K562 (cell line): ENCODE data around the gene IRF9. TPM values are rescaled to one million over a fixed set of nuclear protein-coding genes. Genes with fewer than 3 reads are reported as not detected.
A peak's percentile ranks its signal among the peaks of the same experiment; 100 is the strongest.

Source experiments
- BHLHE40 ChIP-seq: IDR thresholded peaks from 2 replicates; pipeline ENCODE4 v1.6.1; 2011; ENCODE audit warnings: low read length, improper control_type of control experiment
- CEBPZ ChIP-seq: fragments of 150-350 bp; IDR thresholded peaks from 2 replicates; pipeline ENCODE4 v1.6.1; 2014; ENCODE audit warnings: low read depth, mild to moderate bottlenecking, low read length, borderline replicate concordance
- PPARD ChIP-seq: fragments of 250-450 bp; sonication (Bioruptor Pico); IDR thresholded peaks from 2 replicates; pipeline ENCODE4 v1.8.0; 2022; ENCODE audit warnings: inconsistent platforms, mild to moderate bottlenecking, moderate library complexity
- SIX5 ChIP-seq, 2 experiments: IDR thresholded peaks; 2 replicates each; pipeline ENCODE4 v1.6.1; 2011; ENCODE audit warnings: low read length in 2 of 2, borderline replicate concordance in 1 of 2, low read depth in 1 of 2, mild to moderate bottlenecking in 1 of 2, moderate library complexity in 1 of 2; ENCODE audit not compliant: insufficient read depth in 1 of 2
- ZNF134 ChIP-seq: fragments of 250-450 bp; sonication (Bioruptor Pico); conservative IDR thresholded peaks from 2 replicates; pipeline ENCODE4 v1.4.0; 2020
- polyA plus RNA-seq, 8 experiments: library from polyadenylated mRNA; depleted of rRNA in 4 of 8; stranded (reverse) in 5 of 8; unstranded in 3 of 8; fragments of >200 nt; fragmentation: Nextera tagmentation in 2 of 8; fragmentation: Illumina TruSeq in 1 of 8; extraction: Ambion mirVana in 2 of 8; extraction: Trizol in 1 of 8; gene quantifications; 2 replicates each; pipeline versions ENCODE4 v1.2.1 to v1.2.3, GENCODE V29; 2011 to 2014; ENCODE audit warnings: inconsistent platforms in 1 of 8, missing spikeins in 1 of 8
- total RNA-seq, 7 experiments: library from RNA; depleted of rRNA in 6 of 7; stranded (reverse); fragments of >200 nt in 6 of 7; fragmentation: Illumina TruSeq in 2 of 7; extraction: Trizol in 2 of 7; gene quantifications; 2 replicates each; pipeline versions ENCODE4 v1.2.1 to v1.2.3, GENCODE V29; 2011 to 2021; ENCODE audit warnings: low replicate concordance in 1 of 7
- TF ChIP-seq, protein P1 (sequence below): IDR thresholded peaks from 3 replicates; pipeline ENCODE4 v1.6.1; 2011; ENCODE audit warnings: borderline replicate concordance, mild to moderate bottlenecking; ENCODE audit not compliant: insufficient read length, insufficient read depth
- TF ChIP-seq, protein P2 (sequence below): fragments of 200-600 bp; sonication (generic); IDR thresholded peaks from one replicate; pipeline ENCODE4 v1.6.1; 2012; ENCODE audit warnings: mild to moderate bottlenecking, low read depth, low read length, inconsistent platforms
- TF ChIP-seq, protein P3 (sequence below): fragments of 250-450 bp; sonication (Bioruptor Pico); IDR thresholded peaks from 2 replicates; pipeline ENCODE4 v1.8.0; 2022; ENCODE audit warnings: inconsistent platforms, mild to moderate bottlenecking, moderate library complexity, borderline replicate concordance

The IRF9 gene
- total and polyA plus RNA-seq, 9 of the 15 experiments (the other 6 are each of a cell fraction or from before 2014, with no cell fraction given), result 0.79 to 14.8 (median 6.1) TPM

GRCh38 chr14:24195186-24196070, 34.4 kb downstream of the IRF9 start, which contains the start of gene TM9SF1 (continued):
- TF ChIP-seq ZNF134 (CRISPR knock-in tag), result no peak
- TF ChIP-seq, protein P1, sequence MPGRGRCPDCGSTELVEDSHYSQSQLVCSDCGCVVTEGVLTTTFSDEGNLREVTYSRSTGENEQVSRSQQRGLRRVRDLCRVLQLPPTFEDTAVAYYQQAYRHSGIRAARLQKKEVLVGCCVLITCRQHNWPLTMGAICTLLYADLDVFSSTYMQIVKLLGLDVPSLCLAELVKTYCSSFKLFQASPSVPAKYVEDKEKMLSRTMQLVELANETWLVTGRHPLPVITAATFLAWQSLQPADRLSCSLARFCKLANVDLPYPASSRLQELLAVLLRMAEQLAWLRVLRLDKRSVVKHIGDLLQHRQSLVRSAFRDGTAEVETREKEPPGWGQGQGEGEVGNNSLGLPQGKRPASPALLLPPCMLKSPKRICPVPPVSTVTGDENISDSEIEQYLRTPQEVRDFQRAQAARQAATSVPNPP, result no peak
- no peak for TF ChIP-seq BHLHE40
- no peak for TF ChIP-seq PPARD (CRISPR knock-in tag)
- peak; percentile 34 to 41; a peak in 3 of 4 replicates for TF ChIP-seq SIX5 (IDR thresholded peaks at IDR 0.05; ENCODE audit: borderline replicate concordance in 1 of 2, insufficient read depth in 1 of 2, low read depth in 1 of 2, low read length in 2 of 2)
- TF ChIP-seq CEBPZ, result no peak
- TF ChIP-seq, protein P2, sequence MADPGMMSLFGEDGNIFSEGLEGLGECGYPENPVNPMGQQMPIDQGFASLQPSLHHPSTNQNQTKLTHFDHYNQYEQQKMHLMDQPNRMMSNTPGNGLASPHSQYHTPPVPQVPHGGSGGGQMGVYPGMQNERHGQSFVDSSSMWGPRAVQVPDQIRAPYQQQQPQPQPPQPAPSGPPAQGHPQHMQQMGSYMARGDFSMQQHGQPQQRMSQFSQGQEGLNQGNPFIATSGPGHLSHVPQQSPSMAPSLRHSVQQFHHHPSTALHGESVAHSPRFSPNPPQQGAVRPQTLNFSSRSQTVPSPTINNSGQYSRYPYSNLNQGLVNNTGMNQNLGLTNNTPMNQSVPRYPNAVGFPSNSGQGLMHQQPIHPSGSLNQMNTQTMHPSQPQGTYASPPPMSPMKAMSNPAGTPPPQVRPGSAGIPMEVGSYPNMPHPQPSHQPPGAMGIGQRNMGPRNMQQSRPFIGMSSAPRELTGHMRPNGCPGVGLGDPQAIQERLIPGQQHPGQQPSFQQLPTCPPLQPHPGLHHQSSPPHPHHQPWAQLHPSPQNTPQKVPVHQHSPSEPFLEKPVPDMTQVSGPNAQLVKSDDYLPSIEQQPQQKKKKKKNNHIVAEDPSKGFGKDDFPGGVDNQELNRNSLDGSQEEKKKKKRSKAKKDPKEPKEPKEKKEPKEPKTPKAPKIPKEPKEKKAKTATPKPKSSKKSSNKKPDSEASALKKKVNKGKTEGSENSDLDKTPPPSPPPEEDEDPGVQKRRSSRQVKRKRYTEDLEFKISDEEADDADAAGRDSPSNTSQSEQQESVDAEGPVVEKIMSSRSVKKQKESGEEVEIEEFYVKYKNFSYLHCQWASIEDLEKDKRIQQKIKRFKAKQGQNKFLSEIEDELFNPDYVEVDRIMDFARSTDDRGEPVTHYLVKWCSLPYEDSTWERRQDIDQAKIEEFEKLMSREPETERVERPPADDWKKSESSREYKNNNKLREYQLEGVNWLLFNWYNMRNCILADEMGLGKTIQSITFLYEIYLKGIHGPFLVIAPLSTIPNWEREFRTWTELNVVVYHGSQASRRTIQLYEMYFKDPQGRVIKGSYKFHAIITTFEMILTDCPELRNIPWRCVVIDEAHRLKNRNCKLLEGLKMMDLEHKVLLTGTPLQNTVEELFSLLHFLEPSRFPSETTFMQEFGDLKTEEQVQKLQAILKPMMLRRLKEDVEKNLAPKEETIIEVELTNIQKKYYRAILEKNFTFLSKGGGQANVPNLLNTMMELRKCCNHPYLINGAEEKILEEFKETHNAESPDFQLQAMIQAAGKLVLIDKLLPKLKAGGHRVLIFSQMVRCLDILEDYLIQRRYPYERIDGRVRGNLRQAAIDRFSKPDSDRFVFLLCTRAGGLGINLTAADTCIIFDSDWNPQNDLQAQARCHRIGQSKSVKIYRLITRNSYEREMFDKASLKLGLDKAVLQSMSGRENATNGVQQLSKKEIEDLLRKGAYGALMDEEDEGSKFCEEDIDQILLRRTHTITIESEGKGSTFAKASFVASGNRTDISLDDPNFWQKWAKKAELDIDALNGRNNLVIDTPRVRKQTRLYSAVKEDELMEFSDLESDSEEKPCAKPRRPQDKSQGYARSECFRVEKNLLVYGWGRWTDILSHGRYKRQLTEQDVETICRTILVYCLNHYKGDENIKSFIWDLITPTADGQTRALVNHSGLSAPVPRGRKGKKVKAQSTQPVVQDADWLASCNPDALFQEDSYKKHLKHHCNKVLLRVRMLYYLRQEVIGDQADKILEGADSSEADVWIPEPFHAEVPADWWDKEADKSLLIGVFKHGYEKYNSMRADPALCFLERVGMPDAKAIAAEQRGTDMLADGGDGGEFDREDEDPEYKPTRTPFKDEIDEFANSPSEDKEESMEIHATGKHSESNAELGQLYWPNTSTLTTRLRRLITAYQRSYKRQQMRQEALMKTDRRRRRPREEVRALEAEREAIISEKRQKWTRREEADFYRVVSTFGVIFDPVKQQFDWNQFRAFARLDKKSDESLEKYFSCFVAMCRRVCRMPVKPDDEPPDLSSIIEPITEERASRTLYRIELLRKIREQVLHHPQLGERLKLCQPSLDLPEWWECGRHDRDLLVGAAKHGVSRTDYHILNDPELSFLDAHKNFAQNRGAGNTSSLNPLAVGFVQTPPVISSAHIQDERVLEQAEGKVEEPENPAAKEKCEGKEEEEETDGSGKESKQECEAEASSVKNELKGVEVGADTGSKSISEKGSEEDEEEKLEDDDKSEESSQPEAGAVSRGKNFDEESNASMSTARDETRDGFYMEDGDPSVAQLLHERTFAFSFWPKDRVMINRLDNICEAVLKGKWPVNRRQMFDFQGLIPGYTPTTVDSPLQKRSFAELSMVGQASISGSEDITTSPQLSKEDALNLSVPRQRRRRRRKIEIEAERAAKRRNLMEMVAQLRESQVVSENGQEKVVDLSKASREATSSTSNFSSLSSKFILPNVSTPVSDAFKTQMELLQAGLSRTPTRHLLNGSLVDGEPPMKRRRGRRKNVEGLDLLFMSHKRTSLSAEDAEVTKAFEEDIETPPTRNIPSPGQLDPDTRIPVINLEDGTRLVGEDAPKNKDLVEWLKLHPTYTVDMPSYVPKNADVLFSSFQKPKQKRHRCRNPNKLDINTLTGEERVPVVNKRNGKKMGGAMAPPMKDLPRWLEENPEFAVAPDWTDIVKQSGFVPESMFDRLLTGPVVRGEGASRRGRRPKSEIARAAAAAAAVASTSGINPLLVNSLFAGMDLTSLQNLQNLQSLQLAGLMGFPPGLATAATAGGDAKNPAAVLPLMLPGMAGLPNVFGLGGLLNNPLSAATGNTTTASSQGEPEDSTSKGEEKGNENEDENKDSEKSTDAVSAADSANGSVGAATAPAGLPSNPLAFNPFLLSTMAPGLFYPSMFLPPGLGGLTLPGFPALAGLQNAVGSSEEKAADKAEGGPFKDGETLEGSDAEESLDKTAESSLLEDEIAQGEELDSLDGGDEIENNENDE, result no peak
- TF ChIP-seq, protein P3, sequence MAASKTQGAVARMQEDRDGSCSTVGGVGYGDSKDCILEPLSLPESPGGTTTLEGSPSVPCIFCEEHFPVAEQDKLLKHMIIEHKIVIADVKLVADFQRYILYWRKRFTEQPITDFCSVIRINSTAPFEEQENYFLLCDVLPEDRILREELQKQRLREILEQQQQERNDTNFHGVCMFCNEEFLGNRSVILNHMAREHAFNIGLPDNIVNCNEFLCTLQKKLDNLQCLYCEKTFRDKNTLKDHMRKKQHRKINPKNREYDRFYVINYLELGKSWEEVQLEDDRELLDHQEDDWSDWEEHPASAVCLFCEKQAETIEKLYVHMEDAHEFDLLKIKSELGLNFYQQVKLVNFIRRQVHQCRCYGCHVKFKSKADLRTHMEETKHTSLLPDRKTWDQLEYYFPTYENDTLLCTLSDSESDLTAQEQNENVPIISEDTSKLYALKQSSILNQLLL (CRISPR knock-in tag), result no peak
